Sigmoid colon (tissue), 7 donors: ENCODE data around the gene HECW1. TPM values are rescaled to one million over a fixed set of nuclear protein-coding genes. Genes with fewer than 3 reads are reported as not detected.
A peak's percentile ranks its signal among the peaks of the same experiment; 100 is the strongest.

ENCODE experiments used
- DNase-seq: peaks from one replicate; pipeline ENCODE4 v3.0.0-alpha.2; 2019
- H3K27ac ChIP-seq, 4 donors: fragments of 200-600 bp; sonication (generic); one replicate each; pipeline ENCODE4 v1.5.1; 2016 to 2019; ENCODE audit warnings: mild to moderate bottlenecking in 1 of 4
- H3K27me3 ChIP-seq, 3 donors: fragments of 200-600 bp; sonication (generic); one replicate each; pipeline ENCODE4 v1.5.1; 2019; ENCODE audit warnings: mild to moderate bottlenecking in 1 of 3
- H3K36me3 ChIP-seq, 4 donors: fragments of 200-600 bp; sonication (generic); one replicate each; pipeline ENCODE4 v1.5.1; 2016 to 2019
- H3K4me1 ChIP-seq, 4 donors: fragments of 200-600 bp; sonication (generic); one replicate each; pipeline ENCODE4 v1.5.1; 2017 to 2019
- H3K4me3 ChIP-seq, 4 donors: fragments of 200-600 bp; sonication (generic); one replicate each; pipeline ENCODE4 v1.5.1; 2017 to 2019; ENCODE audit warnings: mild to moderate bottlenecking in 2 of 4, moderate library complexity in 1 of 4
- H3K9me3 ChIP-seq, 4 donors: fragments of 200-600 bp in 3 of 4; sonication (generic) in 3 of 4; one replicate each; pipeline versions ENCODE4 v1.5.1 to v1.6.1; 2013 to 2019
- CTCF ChIP-seq, 4 experiments: fragments of 450-650 bp in 3 of 4; fragments of 200-600 bp in 1 of 4; IDR thresholded peaks; one replicate each; pipeline ENCODE4 v1.5.1; 2016 to 2019; ENCODE audit warnings: antibody characterized with exemption in 4 of 4, mild to moderate bottlenecking in 3 of 4, moderate library complexity in 2 of 4
- EP300 ChIP-seq, 4 donors: sonication (generic); formaldehyde crosslinking; IDR thresholded peaks; one replicate each; pipeline ENCODE4 v1.6.1; 2017; ENCODE audit warnings: antibody characterized with exemption in 4 of 4
- POLR2A ChIP-seq, 2 donors: fragments of 450-650 bp; IDR thresholded peaks; one replicate each; pipeline ENCODE4 v1.6.1; 2016; ENCODE audit warnings: antibody characterized with exemption in 2 of 2, mild to moderate bottlenecking in 2 of 2, moderate library complexity in 2 of 2
- POLR2AphosphoS5 ChIP-seq, 4 donors: sonication (generic); formaldehyde crosslinking; IDR thresholded peaks; one replicate each; pipeline ENCODE4 v1.6.1; 2017; ENCODE audit warnings: antibody characterized with exemption in 4 of 4
- WGBS, 2 donors: extraction: QIAGEN DNeasy Blood & Tissue Kit; methylation state at CpG; one replicate each; pipeline ENCODE4 v1.1.7; 2013; 5-methylcytosine and 5-hydroxymethylcytosine counted together
- intact Hi-C: fragments of 100-400 bp; cut with DNase I; formaldehyde crosslinking; loops from one replicate; pipeline ENCODE4 v1.15.1; 2023
- polyA plus RNA-seq, 3 donors: library from polyadenylated mRNA; stranded (reverse); fragments of 200-250 nt; gene quantifications; one replicate each; pipeline ENCODE4 v1.2.3, GENCODE V29; 2013
- total RNA-seq, 4 donors: library from RNA; depleted of rRNA; stranded (reverse); fragments of >200 nt; gene quantifications; one replicate each; pipeline ENCODE4 v1.1.0, GENCODE V29; 2016
- donor health status: healthy with polysubstance abuse.
- donor health status: Bipolar disorder and iron deficiency.
- donor health status: healthy.

Gene HECW1
- total and polyA plus RNA-seq, 7 donors: 0.33 to 7.8 (median 1.2) TPM

GRCh38 chr7:43111630-43112458 lies 603 bp upstream of the HECW1 start:
- H3K27me3 ChIP-seq: peaks cover 20 to 79% (median 50%) of the 10 kb centered on the region in 3 donors
- intact Hi-C loops: no loop called here

GRCh38 chr7:43112941-43113621 lies 634 bp downstream of the HECW1 start:
- H3K4me3 ChIP-seq: peak overlapping the region; percentile 10 to 53 (median 38)
- peaks cover 0 to 25% (median 23%) of the 10 kb centered on the region in 4 donors for H3K4me1 ChIP-seq
- H3K9me3 ChIP-seq: no peaks in the 10 kb centered on the region
- peak; percentile 64 for DNase-seq
- intact Hi-C loops: no loop called here
- H3K27me3 ChIP-seq: peaks cover 23 to 87% (median 54%) of the 10 kb centered on the region in 3 donors
- TF ChIP-seq POLR2AphosphoS5 (IDR thresholded peaks at IDR 0.05) (no peak), EP300 (IDR thresholded peaks at IDR 0.05) (no peak), CTCF (IDR thresholded peaks at IDR 0.05) (no peak), POLR2A (IDR thresholded peaks at IDR 0.05) (no peak)
- no peak overlapping the region for H3K27ac ChIP-seq
- 1 to 2% methylated on average over 64 of the region's 64 CpGs for WGBS, 2 donors
- H3K36me3 ChIP-seq: no peaks in the 10 kb centered on the region

More at GRCh38 chr7:43111630-43112458, 603 bp upstream of the HECW1 start:
- Histone ChIP-seq H3K4me1 (peaks cover 0 to 25% (median 23%) of the 10 kb centered on the region in 4 donors), H3K4me3 (peak overlapping the region in 1 of 4 donors; percentile 45), H3K36me3 (no peaks in the 10 kb centered on the region), H3K9me3 (no peaks in the 10 kb centered on the region), H3K27ac (no peak overlapping the region)
- 13 to 21% methylated on average over 17 of the region's 17 CpGs for WGBS, 2 donors
- no peak for TF ChIP-seq POLR2AphosphoS5 (IDR thresholded peaks at IDR 0.05)
- no peak for DNase-seq

GRCh38 chr7:43113622-43114457 lies 1.4 kb downstream of the HECW1 start:
- Histone ChIP-seq H3K36me3 (no peaks in the 10 kb centered on the region), H3K4me1 (peaks cover 0 to 25% (median 23%) of the 10 kb centered on the region in 4 donors), H3K9me3 (no peaks in the 10 kb centered on the region), H3K4me3 (peak overlapping the region; percentile 10 to 53 (median 38)), H3K27me3 (peaks cover 23 to 82% (median 54%) of the 10 kb centered on the region in 3 donors), H3K27ac (no peak overlapping the region)
- TF ChIP-seq CTCF (IDR thresholded peaks at IDR 0.05): no peak
- no peak for TF ChIP-seq POLR2A (IDR thresholded peaks at IDR 0.05)
- no peak for TF ChIP-seq EP300 (IDR thresholded peaks at IDR 0.05)
- TF ChIP-seq POLR2AphosphoS5 (IDR thresholded peaks at IDR 0.05): no peak
- 10% methylated on average over 36 of the region's 36 CpGs for WGBS, 2 donors
- no peak for DNase-seq
- intact Hi-C loops: no loop called here

DNA sequence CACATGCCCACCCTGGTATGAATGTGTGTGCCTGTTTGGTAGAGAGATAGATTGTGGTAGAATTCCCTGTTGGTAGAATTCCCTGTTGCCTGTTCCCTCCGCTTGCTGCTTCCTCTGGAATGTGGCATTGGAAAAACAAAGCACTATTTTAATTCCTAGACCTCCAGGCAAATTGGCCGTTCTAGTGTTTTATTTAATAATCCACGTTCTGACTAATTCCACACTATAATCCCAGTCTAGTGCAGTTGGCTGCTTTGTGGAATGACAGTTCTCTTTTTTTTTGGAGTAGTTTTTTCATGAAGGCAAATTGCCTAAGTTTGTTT lies 2.0 kb downstream of the HECW1 start:
- Histone ChIP-seq H3K27ac (no peak overlapping the region), H3K4me3 (no peak overlapping the region), H3K4me1 (peaks cover 0 to 28% (median 25%) of the 10 kb centered on the region in 4 donors), H3K36me3 (no peaks in the 10 kb centered on the region), H3K27me3 (peaks cover 23 to 81% (median 54%) of the 10 kb centered on the region in 3 donors), H3K9me3 (no peaks in the 10 kb centered on the region)
- WGBS, 2 donors: 21 to 31% methylated on average over 3 of the region's 3 CpGs
- no peak for TF ChIP-seq POLR2AphosphoS5 (IDR thresholded peaks at IDR 0.05)
- no peak for TF ChIP-seq CTCF (IDR thresholded peaks at IDR 0.05)
- intact Hi-C loops: no loop called here
- no peak for DNase-seq
